ENCODE results near the gene NDUFB8.

Gene NDUFB8

GRCh38 chr10:100537475-100537874 lies 7.8 kb upstream of the NDUFB8 start:
- no peak for DNase-seq (ENCODE audit: low read depth)

DNA sequence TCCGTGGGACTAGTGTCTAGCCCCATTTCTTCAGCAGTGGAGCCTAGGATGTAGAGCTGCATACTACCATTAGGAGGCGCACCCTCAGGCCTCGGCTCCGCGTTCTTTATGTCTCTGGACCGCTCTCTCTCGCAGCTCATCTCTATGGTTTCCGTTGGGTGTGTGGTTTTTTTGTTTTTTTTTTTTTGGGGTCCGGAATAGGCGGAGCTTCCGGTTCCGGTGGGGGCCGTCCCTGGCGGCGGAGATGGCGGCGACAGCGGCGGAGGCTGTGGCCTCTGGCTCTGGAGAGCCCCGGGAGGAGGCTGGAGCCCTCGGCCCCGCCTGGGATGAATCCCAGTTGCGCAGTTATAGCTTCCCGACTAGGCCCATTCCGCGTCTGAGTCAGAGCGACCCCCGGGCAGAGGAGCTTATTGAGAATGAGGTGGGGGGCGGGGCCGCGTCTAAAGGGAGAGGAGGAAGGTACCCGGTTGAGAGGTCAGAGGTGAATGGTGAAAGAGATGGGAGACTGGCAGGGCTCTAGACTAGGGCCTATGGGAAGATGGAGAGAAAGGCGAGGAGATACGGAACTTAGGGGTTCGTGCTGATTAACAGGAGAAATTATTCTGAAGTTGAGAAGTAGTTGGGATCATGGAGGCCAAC lies 6.2 kb upstream of the NDUFB8 start, which contains the start of gene HIF1AN:
TSS of gene HIF1AN (plus strand) at position 229 of the 639 bp plus-strand sequence. CDS start at position 245, 16 bp downstream.
- DNase-seq (ENCODE audit: low read depth): peak; percentile 92

GRCh38 chr10:100535338-100535714 lies 5.7 kb upstream of the NDUFB8 start:
- DNase-seq (ENCODE audit: low read depth): no peak

DNA sequence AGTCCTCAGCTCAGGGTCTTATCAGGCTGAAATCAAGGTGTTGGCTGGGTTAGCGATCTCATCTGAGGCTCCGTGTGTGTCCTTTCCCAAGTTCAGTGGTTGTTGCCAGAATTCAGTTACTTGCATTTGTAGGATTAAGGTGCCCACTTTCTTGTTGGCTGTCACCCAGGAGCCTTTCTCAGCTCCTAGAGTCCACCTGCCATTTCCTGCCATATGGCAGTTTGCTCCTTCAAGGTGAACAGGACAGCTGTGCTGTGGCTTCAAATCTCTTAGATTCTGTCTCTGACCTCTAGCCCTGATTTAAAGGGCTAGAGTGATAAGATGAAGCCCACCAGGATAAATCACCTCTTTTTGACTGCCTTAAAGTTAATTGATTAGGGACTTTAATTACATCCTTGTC lies 5.1 kb upstream of the NDUFB8 start:
- no peak for DNase-seq (ENCODE audit: low read depth)

DNA sequence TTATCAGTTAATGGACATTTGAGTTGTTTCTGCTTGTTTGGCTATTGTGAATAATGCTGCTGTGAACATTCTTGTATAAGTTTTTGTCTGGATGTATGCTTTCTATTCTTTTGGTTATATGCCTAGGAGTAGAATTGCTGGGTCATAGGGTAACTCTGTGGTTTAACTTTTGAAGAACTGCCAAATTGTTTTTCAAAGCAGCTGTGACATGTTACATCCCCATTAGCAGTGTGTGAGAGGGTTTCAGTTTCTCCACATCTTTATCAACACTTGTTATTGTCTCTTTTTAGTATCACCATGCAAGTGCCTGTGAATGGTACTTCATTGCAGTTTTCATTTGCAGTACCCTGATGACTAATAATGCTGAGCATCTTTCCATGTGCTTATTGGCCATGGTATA lies 2.1 kb upstream of the NDUFB8 start:
- DNase-seq (ENCODE audit: low read depth): no peak

DNA sequence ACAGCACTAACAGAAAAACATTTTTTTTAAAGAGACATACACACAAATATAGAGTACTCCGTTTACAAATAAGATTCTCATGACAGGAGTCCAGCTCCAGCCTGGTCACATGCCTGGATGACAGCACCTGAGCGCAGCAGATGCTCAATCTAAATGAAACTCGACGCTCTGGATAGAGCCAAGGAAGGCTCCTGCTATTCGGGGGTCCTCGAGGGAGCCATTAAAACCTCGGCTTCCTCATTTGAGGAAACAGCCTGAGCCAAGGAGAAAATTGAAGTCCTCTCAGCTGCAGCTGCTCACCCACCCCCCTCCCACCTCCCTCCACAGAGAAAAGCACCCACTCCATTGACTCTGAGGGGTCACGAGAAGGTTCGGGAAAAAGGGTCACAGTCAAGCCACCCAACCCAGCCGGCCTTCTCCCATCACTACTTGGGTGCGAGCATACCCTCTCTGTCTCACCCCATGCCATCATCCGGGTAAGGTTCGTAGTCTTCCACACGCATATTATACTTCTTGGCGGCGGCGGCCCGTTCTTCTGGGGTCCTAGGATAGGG lies 673 bp downstream of the NDUFB8 start:
- DNase-seq (ENCODE audit: low read depth): no peak

- no peak for DNase-seq (ENCODE audit: low read depth)
These were observed 1.4 kb downstream of the NDUFB8 start for GRCh38 chr10:100528123-100528886.

- no peak for DNase-seq (ENCODE audit: low read depth)
These were observed 5.0 kb downstream of the NDUFB8 start for GRCh38 chr10:100524638-100525037.

GRCh38 chr10:100524206-100524605 lies 5.5 kb downstream of the NDUFB8 start:
- DNase-seq (ENCODE audit: low read depth): no peak

- DNase-seq (ENCODE audit: low read depth): no peak
These were observed 6.7 kb downstream of the NDUFB8 start for GRCh38 chr10:100522945-100523344.

- no peak for DNase-seq (ENCODE audit: low read depth)
These were observed 7.4 kb downstream of the NDUFB8 start for GRCh38 chr10:100522107-100522801.

- DNase-seq (ENCODE audit: low read depth): no peak
These were observed 8.9 kb downstream of the NDUFB8 start for GRCh38 chr10:100520811-100521210.

DNA sequence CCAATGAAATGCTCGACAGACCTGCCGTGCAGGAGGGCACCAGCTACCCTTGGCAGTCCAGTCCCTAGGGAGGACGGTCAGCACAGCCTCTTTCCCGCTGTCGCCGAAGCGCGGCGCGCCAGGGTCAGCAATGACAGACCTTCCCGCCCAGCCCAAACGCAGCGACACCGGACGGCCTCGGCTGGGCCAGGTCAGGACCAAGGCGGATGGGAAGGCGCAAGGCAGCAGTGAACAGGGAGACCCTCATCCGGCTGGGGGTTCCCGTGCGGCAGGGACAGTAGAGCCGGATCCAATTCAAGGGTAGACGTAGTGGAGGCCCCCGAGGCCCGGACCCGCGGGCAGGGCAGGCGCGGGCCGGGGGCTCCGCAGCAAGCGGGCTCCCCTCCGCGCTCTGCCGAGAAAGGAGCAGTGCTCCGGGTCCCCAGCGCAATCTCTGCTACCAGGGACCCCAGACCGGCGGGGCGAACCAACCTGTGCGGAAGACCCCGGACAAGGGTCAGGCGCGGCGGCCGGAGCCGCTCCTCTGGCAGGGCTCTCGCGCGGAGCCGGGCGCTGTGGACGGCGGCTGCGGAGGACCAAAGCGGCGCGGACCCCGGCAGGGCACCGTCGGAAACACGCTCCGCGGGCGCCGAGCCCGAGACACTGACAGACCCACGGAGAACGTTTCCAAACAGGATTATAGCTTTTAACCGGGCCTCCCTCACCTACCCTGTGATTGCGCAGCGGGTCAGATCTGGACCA lies 10.2 kb downstream of the NDUFB8 start, which contains the start of gene SEC31B:
TSS of gene SEC31B (minus strand) at position 551 of the 741 bp plus-strand sequence. CDS start 2,909 bp downstream, outside the sequence.
- DNase-seq (ENCODE audit: low read depth): no peak

DNA sequence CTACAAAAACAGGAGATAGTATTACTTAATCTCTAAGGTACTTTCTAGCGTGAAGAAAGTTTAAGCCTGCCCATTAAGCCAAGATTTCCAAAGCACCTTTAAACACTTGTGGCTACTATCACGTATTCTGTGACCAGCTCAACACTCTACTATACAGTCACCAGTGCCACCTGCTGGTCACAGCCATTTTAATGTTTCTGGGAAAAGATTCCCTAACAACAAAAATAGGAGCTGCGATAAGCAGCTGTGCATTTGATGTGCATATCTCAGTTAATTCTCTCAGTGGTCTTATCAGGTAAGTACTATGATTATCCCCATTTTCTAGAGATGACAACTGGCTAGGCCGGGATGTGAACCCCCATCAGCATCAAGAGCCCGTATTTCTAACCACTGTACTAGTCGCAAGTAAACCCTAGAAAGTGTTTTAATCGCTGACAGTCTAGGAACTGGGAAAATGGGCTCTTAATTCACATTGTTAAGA lies 10.9 kb downstream of the NDUFB8 start:
- peak; percentile 39 for DNase-seq (ENCODE audit: low read depth)

GRCh38 chr10:100516847-100517246 lies 12.8 kb downstream of the NDUFB8 start:
- DNase-seq (ENCODE audit: low read depth): no peak

DNA sequence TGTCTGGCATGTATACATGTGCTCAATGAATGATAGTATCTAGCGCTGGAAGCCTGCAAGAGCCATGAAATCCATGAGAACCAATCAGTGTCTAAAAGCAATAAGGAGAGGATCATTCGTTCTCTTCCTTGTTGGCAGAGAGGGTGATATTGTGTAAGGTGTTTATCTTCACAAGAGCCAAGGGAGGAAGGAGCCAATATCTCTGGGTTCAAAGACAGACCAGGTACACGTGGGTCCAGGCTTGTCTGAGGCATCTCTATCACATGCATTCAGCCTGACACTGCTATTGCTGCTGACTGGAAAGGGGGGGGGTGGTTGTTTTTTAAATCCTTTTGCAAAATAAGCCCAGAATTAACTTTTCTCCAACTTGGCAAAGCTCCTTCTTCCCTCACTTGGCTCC lies 14.1 kb downstream of the NDUFB8 start:
- no peak for DNase-seq (ENCODE audit: low read depth)

GRCh38 chr10:100510533-100511308 lies 18.9 kb downstream of the NDUFB8 start:
- no peak for DNase-seq (ENCODE audit: low read depth)

DNA sequence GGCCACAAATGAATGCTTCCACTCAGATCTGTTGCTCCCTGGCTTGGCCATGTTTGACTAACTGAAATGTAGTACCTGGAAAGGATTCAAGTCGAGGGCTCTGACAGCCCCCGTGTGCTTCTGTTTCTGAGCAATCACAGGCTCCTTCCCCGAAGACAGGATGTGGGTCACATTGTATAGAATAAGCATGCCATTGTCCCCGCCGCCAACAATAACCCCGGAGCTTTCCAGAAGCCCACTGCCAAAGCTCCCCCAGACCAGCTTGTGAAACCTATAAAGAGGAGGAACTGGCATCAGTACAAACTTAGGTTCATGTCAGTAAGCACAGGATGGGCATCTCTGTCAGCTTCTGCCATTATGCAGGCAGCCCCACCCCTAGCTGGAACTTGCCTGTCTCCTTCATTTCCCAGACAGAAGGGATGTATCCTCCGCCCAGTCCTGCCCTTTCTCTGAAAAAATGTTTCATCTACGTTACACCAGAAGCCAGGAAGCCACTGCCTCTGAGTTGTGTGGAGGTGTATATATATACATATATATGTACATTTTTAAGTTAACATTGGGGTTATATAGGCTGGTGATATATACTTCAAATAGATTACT lies 20.3 kb downstream of the NDUFB8 start:
- no peak for DNase-seq (ENCODE audit: low read depth)

- DNase-seq (ENCODE audit: low read depth): peak; percentile 49
These were observed 20.9 kb downstream of the NDUFB8 start for GRCh38 chr10:100508691-100509150.

DNA sequence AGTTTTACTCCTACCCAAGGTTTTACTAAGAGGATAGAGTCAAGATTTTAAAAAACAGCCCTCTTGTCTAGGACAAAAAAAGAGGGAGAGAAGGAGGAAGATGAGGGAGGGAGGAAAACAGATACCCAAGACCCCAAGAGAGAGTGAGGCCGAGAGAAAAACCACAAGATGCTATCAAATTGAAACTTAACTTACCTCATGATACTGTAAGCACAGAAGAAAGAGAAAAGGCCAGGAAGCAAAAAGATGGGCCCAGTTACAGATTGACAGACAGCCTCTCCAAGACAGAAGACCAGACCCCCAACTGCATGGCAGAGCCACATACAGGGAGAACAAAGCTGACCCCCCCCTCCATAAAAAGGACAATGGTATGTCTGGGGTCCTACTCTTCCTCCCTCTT lies 21.4 kb downstream of the NDUFB8 start:
- no peak for DNase-seq (ENCODE audit: low read depth)
